ENCODE data around the gene RGL3.
"Not testable (repeated sequence)": the region's sequence is repeated elsewhere in the genome, so short reads cannot be mapped to it uniquely, and the experiment has no call there.

RGL3 gene

GRCh38 chr19:11416346-11417052, 2.6 kb downstream of the RGL3 start:
- DNase-seq, result no peak

GRCh38 chr19:11414544-11414943, 4.6 kb downstream of the RGL3 start:
- DNase-seq, result no peak

DNA sequence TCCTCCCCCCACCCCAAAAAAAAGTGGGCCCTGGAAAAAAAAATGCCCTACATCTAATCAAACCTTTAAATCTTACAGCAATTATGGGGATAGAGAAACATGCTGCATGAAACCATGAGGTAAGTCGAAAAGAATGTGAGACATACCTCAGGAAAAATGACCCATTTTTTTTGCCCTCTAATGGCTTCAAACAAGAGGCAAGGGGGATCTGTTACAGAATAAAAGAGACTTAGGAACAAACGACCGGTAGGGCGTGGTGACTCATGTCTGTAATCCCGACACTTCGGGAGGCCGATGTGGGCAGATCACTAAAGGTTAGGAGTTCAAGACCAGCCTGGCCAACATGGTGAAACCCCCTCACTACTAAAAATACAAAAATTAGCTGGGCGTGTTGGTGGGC, 8.4 kb downstream of the RGL3 start:
- DNase-seq, result peak; percentile 74

DNA sequence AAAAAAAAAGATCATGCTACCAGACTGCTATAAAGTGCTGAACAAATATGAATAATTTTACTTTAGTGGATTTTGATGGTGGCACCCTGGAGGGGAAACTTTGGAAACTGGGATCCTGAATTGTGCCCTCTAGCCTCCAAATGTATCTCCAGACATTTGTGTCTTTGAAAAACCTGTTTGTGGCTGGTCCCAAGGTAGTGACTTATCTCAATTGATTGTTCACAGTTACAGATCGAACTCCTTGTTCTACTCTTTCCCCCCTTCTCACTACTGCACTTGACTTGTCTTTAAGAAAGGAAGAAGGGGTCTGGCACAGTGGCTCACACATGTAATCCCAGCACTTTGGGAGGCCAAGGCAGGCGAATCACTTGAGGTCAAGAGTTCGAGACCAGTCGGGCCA, 10.5 kb downstream of the RGL3 start:
- DNase-seq, result no peak

- not testable (repeated sequence) for DNase-seq
Measured at GRCh38 chr19:11406703-11407236, 12.3 kb downstream of the RGL3 start.

DNA sequence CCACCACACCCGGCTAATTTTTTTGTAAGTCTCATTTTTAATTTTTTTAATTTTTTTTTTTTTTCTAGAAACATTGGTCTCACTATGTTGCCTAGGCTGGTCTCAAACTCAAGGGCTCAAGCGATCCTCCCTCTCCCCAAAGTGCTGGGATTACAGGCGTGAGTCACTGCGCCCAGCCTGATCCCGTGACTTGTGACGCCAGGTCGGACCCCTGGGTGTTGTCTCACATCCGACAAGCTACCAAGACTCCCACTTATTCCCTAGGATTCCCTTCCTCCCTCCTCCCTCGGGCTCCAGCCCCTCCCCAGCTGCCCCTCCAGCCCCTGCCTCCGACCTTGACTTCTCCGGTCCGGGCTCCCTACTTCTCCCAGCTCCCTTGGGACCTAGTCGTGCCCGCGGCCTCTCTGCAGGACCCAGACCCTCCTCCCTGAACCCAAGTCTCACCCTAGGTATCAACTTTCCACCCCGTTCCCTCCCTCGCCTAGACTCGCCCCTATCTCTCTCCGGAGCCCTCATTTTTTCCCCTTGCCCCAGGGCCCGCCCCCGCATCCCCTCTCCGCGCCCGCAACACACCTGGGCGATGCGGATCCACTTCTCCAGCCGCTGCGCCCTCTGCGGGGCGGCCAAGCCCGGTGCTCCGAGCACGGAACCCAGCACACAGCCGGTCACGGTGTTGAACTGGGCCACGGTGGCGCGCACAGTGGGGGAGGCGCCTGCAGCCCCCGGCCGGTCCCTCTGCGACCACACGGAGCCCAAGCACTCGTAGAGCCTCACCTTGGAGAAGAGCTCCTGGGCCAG, 13.1 kb downstream of the RGL3 start:
- no peak for DNase-seq

GRCh38 chr19:11404588-11405222, 14.4 kb downstream of the RGL3 start:
- no peak for DNase-seq

GRCh38 chr19:11401808-11402543, 17.1 kb downstream of the RGL3 start:
- no peak for DNase-seq

DNA sequence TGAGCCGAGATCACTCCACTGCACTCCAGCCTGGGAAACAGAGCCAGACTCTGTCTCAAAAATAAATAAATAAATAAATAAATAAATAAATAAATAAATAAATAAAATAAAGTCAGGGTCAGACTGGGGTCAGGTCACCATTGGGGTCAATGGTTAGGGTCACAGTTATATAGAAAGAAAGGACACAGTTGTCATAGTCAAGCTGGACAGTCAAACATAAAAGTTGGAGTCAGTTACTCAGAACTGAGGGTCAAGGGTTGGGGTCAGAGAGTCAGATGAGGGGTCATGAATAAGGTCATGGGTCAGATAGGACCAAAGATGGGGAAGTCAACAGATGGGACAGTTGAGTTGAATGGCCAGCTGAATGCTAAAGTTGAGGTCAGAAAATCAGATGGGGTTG, 18.3 kb downstream of the RGL3 start:
- DNase-seq, result no peak

DNA sequence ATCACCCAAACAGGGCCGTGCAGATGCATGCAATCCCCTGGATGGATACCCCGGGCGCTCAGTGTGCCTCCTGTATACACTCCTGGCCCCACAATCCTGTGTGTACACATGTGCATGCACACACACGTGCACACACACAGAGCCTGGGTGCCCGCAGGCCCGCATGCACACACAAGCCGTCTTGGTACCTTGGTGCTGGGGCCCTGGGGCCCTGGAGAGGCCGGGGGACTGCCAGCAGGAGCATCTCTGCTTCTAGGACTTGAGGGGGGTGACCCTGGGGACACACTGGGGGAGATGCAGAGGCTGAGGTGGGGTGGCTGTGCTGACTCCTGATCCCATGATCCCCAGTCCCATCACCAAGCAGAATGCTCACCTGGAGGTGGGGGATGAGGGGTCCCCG, 19.4 kb downstream of the RGL3 start:
- no peak for DNase-seq

DNA sequence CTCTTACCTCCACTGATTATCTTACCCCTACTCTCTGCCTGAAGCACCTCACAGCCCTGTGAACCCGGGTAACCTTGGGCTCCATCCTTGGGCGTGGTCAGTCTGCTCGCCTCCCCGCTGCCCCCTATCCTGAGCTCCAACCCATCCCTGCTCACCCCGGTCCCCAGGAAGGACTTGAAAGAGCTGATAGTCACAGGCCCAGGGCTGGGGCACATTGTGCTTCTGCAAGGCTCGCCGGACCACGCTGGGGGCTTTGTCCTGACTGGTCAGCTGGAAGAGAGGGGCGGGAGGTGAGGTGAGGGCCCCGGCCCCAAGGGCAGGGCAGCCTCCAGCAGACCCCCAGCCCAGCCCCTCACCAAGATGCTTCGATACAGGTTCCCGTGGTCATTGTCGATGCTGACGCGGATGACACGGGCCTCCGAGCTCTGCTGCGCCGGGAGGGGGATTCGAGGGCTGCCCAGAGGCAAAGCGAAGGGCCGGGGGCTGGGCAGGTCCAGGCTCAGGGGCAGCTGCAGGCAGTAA, 22.0 kb downstream of the RGL3 start:
- no peak for DNase-seq

DNA sequence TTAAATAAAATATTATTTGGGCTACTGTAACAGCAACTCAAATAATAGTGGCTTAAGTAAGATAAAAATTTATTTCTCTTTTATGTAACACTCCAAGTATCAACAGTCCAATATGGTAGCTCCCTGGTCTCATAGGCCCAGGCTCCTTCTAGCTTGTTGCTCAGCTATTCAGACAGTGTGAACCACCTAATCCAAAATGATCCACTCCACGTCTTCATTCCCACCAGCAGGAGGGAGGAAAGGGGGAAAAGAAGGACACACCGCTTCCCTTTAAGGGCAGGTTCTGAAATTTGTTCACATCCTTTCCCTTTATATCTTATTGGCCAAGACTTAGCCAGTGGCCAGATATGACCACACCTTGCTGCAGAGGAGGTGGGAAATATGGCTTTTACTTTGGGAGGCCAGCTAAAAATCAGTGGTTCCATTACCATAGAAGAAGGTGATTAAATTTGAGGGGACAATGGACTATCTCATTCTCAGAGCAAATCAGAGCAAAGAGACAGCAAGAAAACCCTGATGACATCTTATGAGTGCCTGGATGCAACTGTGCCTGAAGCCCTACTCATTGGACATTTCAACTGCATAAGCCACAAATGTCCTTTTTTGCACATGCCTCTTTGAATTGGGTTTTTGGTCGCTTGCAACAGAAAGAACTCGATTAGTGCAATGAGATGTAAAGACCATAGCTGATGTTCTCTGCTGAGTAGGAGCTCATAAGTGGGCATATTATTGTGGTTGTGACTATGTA, 28.0 kb downstream of the RGL3 start:
- no peak for DNase-seq

GRCh38 chr19:11390359-11390758, 28.8 kb downstream of the RGL3 start:
- no peak for DNase-seq

- no peak for DNase-seq
Measured at GRCh38 chr19:11387162-11388034, 31.7 kb downstream of the RGL3 start.

GRCh38 chr19:11384778-11385129, 34.4 kb downstream of the RGL3 start:
- no peak for DNase-seq

GRCh38 chr19:11383706-11384048, 35.4 kb downstream of the RGL3 start:
- DNase-seq, result no peak

GRCh38 chr19:11382898-11383705, 36.0 kb downstream of the RGL3 start:
- DNase-seq, result peak; percentile 50

- peak; percentile 98 for DNase-seq
Measured at GRCh38 chr19:11380653-11381537, 38.2 kb downstream of the RGL3 start.

DNA sequence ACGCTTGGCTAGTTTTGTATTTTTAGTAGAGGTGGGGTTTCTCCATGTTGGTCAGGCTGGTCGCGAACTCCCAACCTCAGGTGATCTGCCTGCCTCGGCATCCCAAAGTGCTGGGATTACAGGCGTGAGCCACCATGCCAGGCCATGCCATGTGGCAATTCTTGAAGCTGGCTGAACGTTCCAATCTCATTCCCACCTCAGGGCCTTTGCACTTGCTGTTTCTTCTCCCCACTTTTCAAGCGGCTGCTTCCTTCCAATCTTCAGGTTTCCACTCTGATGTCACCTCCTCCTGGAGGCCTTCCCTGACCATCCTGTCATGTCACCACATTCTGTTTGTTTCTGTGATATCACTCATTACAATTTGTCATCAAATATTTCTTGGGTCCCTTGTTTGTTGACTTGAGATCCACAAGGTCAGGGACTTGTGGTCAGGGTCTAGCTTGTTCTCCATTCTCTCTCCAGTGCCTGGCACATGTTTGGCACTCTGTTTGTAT, 39.2 kb downstream of the RGL3 start:
- no peak for DNase-seq

All from EL (cell line).